ENCODE data around the gene SGK2.

Gene SGK2

DNA sequence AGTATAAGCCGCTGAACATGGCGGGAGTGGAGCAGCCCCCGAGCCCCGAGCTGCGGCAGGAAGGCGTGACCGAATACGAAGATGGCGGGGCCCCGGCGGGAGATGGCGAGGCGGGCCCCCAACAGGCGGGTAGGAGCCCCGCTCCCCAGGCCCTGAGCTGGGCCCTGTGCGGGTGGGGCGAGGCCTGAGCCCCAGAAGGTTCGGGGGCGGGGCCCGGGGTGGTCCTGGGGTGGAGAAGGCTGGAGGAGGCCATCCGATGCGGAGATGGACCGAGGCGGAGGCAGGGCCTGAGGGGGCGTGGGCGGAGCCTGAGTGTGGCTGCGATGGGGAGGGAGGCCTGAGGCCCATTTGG, 44.2 kb upstream of the SGK2 start:
- no peak for TF ChIP-seq TAF1 (IDR thresholded peaks at IDR 0.05; ENCODE audit: borderline replicate concordance, insufficient read depth, low read length)
- TF ChIP-seq SIN3A (IDR thresholded peaks at IDR 0.05; ENCODE audit: borderline replicate concordance, insufficient read depth, low read length), result no peak
- TF ChIP-seq, protein P1, sequence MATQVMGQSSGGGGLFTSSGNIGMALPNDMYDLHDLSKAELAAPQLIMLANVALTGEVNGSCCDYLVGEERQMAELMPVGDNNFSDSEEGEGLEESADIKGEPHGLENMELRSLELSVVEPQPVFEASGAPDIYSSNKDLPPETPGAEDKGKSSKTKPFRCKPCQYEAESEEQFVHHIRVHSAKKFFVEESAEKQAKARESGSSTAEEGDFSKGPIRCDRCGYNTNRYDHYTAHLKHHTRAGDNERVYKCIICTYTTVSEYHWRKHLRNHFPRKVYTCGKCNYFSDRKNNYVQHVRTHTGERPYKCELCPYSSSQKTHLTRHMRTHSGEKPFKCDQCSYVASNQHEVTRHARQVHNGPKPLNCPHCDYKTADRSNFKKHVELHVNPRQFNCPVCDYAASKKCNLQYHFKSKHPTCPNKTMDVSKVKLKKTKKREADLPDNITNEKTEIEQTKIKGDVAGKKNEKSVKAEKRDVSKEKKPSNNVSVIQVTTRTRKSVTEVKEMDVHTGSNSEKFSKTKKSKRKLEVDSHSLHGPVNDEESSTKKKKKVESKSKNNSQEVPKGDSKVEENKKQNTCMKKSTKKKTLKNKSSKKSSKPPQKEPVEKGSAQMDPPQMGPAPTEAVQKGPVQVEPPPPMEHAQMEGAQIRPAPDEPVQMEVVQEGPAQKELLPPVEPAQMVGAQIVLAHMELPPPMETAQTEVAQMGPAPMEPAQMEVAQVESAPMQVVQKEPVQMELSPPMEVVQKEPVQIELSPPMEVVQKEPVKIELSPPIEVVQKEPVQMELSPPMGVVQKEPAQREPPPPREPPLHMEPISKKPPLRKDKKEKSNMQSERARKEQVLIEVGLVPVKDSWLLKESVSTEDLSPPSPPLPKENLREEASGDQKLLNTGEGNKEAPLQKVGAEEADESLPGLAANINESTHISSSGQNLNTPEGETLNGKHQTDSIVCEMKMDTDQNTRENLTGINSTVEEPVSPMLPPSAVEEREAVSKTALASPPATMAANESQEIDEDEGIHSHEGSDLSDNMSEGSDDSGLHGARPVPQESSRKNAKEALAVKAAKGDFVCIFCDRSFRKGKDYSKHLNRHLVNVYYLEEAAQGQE (IDR thresholded peaks at IDR 0.05; ENCODE audit: insufficient read depth in 1 of 2, low read depth in 2 of 2, low read length in 2 of 2), result no peak
- TF ChIP-seq FOXP2 (optimal IDR thresholded peaks at IDR 0.05; ENCODE audit: borderline replicate concordance, extremely low read depth, extremely low read length, insufficient read depth), result no peak
- no peak for TF ChIP-seq POLR2AphosphoS5 (IDR thresholded peaks at IDR 0.05; ENCODE audit: low read depth, low read length)

DNA sequence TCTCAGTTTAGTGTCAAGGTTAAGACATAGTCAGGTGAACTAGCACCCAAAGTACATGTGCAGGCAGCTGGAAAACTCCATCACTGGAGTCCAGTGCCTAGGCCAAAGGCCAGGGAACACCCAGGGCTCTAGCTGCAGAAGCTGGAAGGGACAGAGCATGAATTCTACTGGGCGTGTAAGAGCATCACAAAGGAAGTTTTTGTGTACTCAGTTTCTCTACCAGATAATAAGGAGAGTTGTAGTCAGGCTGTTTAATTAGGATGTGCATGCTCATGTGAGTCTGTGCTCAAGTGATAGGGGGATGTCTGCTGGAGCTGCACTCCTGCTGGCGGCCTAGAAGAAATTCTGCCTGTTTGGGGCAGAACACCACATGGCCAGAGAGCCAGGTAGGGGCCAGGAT, 43.2 kb upstream of the SGK2 start:
- TF ChIP-seq FOXP2 (optimal IDR thresholded peaks at IDR 0.05; ENCODE audit: borderline replicate concordance, extremely low read depth, extremely low read length, insufficient read depth), result no peak
- TF ChIP-seq POLR2AphosphoS5 (IDR thresholded peaks at IDR 0.05; ENCODE audit: low read depth, low read length), result no peak
- TF ChIP-seq, protein P1 (IDR thresholded peaks at IDR 0.05; ENCODE audit: insufficient read depth in 1 of 2, low read depth in 2 of 2, low read length in 2 of 2), result no peak
- TF ChIP-seq SIN3A (IDR thresholded peaks at IDR 0.05; ENCODE audit: borderline replicate concordance, insufficient read depth, low read length), result no peak
- TF ChIP-seq TAF1 (IDR thresholded peaks at IDR 0.05; ENCODE audit: borderline replicate concordance, insufficient read depth, low read length), result no peak

DNA sequence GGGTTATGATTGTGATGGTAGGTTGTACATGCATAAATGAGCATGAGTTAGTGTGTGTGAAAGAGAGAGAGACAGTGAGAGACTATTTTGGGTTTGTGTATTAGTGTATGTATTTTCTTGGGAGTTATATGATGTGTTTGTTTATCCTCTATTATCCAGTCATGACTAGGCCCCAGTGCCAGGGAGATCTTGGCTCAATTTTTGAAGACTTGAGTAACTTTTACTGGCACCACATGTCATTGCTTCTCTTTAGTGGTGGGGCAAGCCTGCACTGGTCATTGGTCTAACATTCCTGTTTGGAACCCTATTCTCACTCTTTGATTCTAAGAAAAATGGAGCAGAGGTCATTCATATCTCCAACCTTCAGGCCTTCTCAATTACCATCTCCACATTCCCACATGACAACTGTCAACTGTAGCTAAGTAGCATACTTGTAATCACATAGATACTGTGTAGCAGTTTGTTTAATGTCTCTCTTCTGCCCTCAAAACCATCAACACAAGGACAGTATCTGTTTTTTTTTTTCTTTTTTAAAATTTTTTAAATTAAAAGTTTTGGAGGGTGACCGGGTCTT, 42.5 kb upstream of the SGK2 start:
- TF ChIP-seq TAF1 (IDR thresholded peaks at IDR 0.05; ENCODE audit: borderline replicate concordance, insufficient read depth, low read length) (no peak), FOXP2 (optimal IDR thresholded peaks at IDR 0.05; ENCODE audit: borderline replicate concordance, extremely low read depth, extremely low read length, insufficient read depth) (no peak), POLR2AphosphoS5 (IDR thresholded peaks at IDR 0.05; ENCODE audit: low read depth, low read length) (no peak), SIN3A (IDR thresholded peaks at IDR 0.05; ENCODE audit: borderline replicate concordance, insufficient read depth, low read length) (no peak)
- TF ChIP-seq, protein P1 (IDR thresholded peaks at IDR 0.05; ENCODE audit: insufficient read depth in 1 of 2, low read depth in 2 of 2, low read length in 2 of 2), result no peak

DNA sequence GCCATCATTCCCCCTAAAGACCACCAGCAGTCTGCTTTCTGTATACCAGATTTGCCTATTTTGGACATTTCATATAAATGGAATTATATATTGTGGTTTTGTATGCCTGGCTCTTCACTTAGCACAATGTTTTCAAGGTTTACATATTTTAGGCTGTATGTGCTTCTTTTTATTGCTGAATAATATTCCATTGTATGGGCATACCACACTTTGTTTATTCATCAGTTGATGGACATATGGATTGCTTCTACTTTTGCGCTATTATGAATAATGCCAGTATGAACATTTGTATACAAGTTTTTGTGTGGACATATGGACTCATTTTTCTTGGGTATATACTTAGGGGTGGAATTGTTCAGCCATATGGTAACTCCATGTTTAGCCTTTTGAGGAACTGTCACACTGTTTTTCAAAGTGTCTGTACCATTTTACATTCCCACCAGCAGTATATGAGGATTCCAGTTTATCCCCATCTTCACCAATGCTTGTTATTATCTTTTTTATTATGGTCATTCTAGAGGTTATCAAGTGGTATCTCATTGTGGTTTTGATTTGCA, 38.7 kb upstream of the SGK2 start:
- TF ChIP-seq FOXP2 (optimal IDR thresholded peaks at IDR 0.05; ENCODE audit: borderline replicate concordance, extremely low read depth, extremely low read length, insufficient read depth), result no peak
- TF ChIP-seq POLR2AphosphoS5 (IDR thresholded peaks at IDR 0.05; ENCODE audit: low read depth, low read length), result no peak
- TF ChIP-seq SIN3A (IDR thresholded peaks at IDR 0.05; ENCODE audit: borderline replicate concordance, insufficient read depth, low read length), result no peak
- TF ChIP-seq, protein P1 (IDR thresholded peaks at IDR 0.05; ENCODE audit: insufficient read depth in 1 of 2, low read depth in 2 of 2, low read length in 2 of 2), result no peak
- TF ChIP-seq TAF1 (IDR thresholded peaks at IDR 0.05; ENCODE audit: borderline replicate concordance, insufficient read depth, low read length), result no peak
